Uterus (tissue), 4 donors: ENCODE data around the gene GFOD2. TPM values are rescaled to one million over a fixed set of nuclear protein-coding genes. Genes with fewer than 3 reads are reported as not detected.

Experiments
- DNase-seq, 2 donors: peaks; one replicate each; pipeline ENCODE4 v3.0.0-alpha.2; 2019 to 2020
- H3K27ac ChIP-seq, 2 donors: fragments of 200-600 bp; sonication (generic); 1 replicate in 1 of 2; 2 replicates in 1 of 2; pipeline ENCODE4 v1.5.1; 2016 to 2018
- H3K27me3 ChIP-seq, 2 donors: fragments of 200-600 bp; sonication (generic); one replicate each; pipeline ENCODE4 v1.5.1; 2018 to 2019; ENCODE audit warnings: control low read depth in 1 of 2
- H3K36me3 ChIP-seq, 2 donors: fragments of 200-600 bp; sonication (generic); one replicate each; pipeline ENCODE4 v1.5.1; 2019; ENCODE audit warnings: control low read depth in 1 of 2
- H3K4me1 ChIP-seq, 2 donors: fragments of 200-600 bp; sonication (generic); one replicate each; pipeline ENCODE4 v1.5.1; 2018 to 2019; ENCODE audit warnings: control low read depth in 1 of 2
- H3K4me3 ChIP-seq, 2 donors: fragments of 200-600 bp; sonication (generic); 1 replicate in 1 of 2; 2 replicates in 1 of 2; pipeline ENCODE4 v1.5.1; 2018 to 2019; ENCODE audit warnings: mild to moderate bottlenecking in 1 of 2
- H3K9me3 ChIP-seq, 2 donors: fragments of 200-600 bp; sonication (generic); one replicate each; pipeline ENCODE4 v1.5.1; 2019; ENCODE audit warnings: control low read depth in 1 of 2
- CTCF ChIP-seq, 4 experiments: fragments of 200-600 bp in 2 of 4; fragments of 450-650 bp in 2 of 4; sonication (generic) in 2 of 4; IDR thresholded peaks; one replicate each; pipeline ENCODE4 v1.5.1; 2016 to 2019; ENCODE audit warnings: antibody characterized with exemption in 4 of 4, mild to moderate bottlenecking in 2 of 4, moderate library complexity in 1 of 4
- POLR2A ChIP-seq, 2 donors: fragments of 450-650 bp; IDR thresholded peaks; one replicate each; pipeline ENCODE4 v1.6.1; 2016; ENCODE audit warnings: antibody characterized with exemption in 2 of 2, mild to moderate bottlenecking in 1 of 2, moderate library complexity in 1 of 2
- intact Hi-C: fragments of 100-400 bp; cut with DNase I; formaldehyde crosslinking; loops from one replicate; pipeline ENCODE4 v1.15.1; 2023; ENCODE audit warnings: low total_unique reads
- total RNA-seq, 4 donors: library from RNA; depleted of rRNA in 3 of 4; stranded (reverse); fragments of >200 nt in 3 of 4; gene quantifications; one replicate each; pipeline versions ENCODE4 v1.1.0 to v1.2.4, GENCODE V29; 2014 to 2023
- donor health status: DM: yes; HTN: yes; CAD: no.

Gene GFOD2
- total RNA-seq, 4 donors from 2014 or later = 11.0 to 28.5 (median 26.3) TPM

GRCh38 chr16:67669499-67670101, 49.5 kb downstream of the GFOD2 start:
- DNase-seq = no peak
- peaks cover 0 to 4% of the 10 kb centered on the region in 2 donors for H3K4me1 ChIP-seq

GRCh38 chr16:67668495-67669157, 50.5 kb downstream of the GFOD2 start:
- peaks cover 0 to 4% of the 10 kb centered on the region in 2 donors for H3K4me1 ChIP-seq
- no peak for DNase-seq
- no peak overlapping the region for H3K4me3 ChIP-seq
- peak overlapping the region in 1 of 2 donors; percentile 89 for H3K27ac ChIP-seq
- no peaks in the 10 kb centered on the region for H3K9me3 ChIP-seq
- no peaks in the 10 kb centered on the region for H3K27me3 ChIP-seq
- no peak for TF ChIP-seq CTCF (IDR thresholded peaks at IDR 0.05)
- TF ChIP-seq POLR2A (IDR thresholded peaks at IDR 0.05) = no peak
- intact Hi-C loops = no loop called here
- no peaks in the 10 kb centered on the region for H3K36me3 ChIP-seq

More at GRCh38 chr16:67669499-67670101, 49.5 kb downstream of the GFOD2 start:
- no peak for TF ChIP-seq CTCF (IDR thresholded peaks at IDR 0.05)
- no peak for TF ChIP-seq POLR2A (IDR thresholded peaks at IDR 0.05)
- no peak overlapping the region for H3K4me3 ChIP-seq
- H3K27ac ChIP-seq = no peak overlapping the region
- no peaks in the 10 kb centered on the region for H3K27me3 ChIP-seq
- no peaks in the 10 kb centered on the region for H3K9me3 ChIP-seq
- H3K36me3 ChIP-seq = no peaks in the 10 kb centered on the region
- intact Hi-C loops = no loop called here

- intact Hi-C loops = no loop called here
- TF ChIP-seq POLR2A (IDR thresholded peaks at IDR 0.05) (no peak), CTCF (IDR thresholded peaks at IDR 0.05) (peak; percentile 80 to 95 (median 88))
- Histone ChIP-seq H3K27me3 (no peaks in the 10 kb centered on the region), H3K27ac (peak overlapping the region; percentile 85 to 89), H3K36me3 (no peaks in the 10 kb centered on the region), H3K4me1 (peaks cover 0 to 4% of the 10 kb centered on the region in 2 donors), H3K9me3 (no peaks in the 10 kb centered on the region), H3K4me3 (peak overlapping the region in 1 of 2 donors; percentile 86)
- peak; percentile 84 to 85 for DNase-seq
These were observed 51.2 kb downstream of the GFOD2 start for GRCh38 chr16:67667817-67668494.

GRCh38 chr16:67667453-67667816, 51.7 kb downstream of the GFOD2 start:
- no peak for DNase-seq
- no peaks in the 10 kb centered on the region for H3K36me3 ChIP-seq
- TF ChIP-seq POLR2A (IDR thresholded peaks at IDR 0.05) = no peak
- no peak for TF ChIP-seq CTCF (IDR thresholded peaks at IDR 0.05)
- peaks cover 0 to 4% of the 10 kb centered on the region in 2 donors for H3K4me1 ChIP-seq
- intact Hi-C loops = no loop called here
- no peaks in the 10 kb centered on the region for H3K9me3 ChIP-seq
- H3K4me3 ChIP-seq = peak overlapping the region; percentile 86 to 91
- H3K27me3 ChIP-seq = no peaks in the 10 kb centered on the region
- H3K27ac ChIP-seq = peak overlapping the region; percentile 85 to 89
